ENCODE measurements around the gene KRT73. TPM values are rescaled to one million over a fixed set of nuclear protein-coding genes. Genes with fewer than 3 reads are reported as not detected.

The KRT73 gene
- not detected in 2 replicates for total RNA-seq

GRCh38 chr12:52618216-52618615 lies at the start of gene KRT73:
Gene KRT73 (minus strand): TSS chr12:52618559. CDS start chr12:52618524, 35 bp downstream.

GRCh38 chr12:52651726-52652261 lies 33.4 kb upstream of the KRT73 start, which contains the start of gene KRT2:
Gene KRT2 (minus strand): TSS chr12:52652211. CDS start chr12:52652142, 69 bp downstream.

DNA sequence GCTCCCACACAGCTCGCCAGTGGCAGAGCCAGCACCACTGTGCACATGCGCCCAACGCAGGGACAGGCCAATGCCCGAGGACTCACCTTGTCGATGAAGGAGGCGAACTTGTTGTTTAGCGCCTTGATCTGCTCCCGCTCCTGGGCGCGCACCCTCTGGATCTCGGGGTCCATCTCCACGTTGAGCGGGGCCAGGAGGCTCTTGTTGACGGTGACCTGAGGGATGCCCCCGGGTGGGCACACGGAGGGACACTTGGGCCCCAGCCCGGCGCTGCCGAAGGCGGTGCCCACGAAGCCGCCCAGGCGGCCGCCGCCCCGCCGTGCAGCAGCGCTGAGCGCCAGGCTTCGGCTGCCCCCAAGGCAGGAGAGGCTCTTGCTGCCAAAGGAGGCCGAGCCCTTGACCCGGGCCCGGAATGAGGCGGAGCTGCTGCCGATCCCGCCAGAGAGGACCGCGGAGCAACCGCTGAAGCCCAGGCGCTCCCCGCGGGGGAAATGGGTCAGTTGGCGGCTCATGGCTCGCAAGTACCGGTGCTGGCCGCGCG lies 17.3 kb downstream of the KRT73 start, which contains the start of gene KRT72:
TSS of gene KRT72 (minus strand) at position 523 of the 541 bp plus-strand sequence. CDS start at position 512, 11 bp downstream.

DNA sequence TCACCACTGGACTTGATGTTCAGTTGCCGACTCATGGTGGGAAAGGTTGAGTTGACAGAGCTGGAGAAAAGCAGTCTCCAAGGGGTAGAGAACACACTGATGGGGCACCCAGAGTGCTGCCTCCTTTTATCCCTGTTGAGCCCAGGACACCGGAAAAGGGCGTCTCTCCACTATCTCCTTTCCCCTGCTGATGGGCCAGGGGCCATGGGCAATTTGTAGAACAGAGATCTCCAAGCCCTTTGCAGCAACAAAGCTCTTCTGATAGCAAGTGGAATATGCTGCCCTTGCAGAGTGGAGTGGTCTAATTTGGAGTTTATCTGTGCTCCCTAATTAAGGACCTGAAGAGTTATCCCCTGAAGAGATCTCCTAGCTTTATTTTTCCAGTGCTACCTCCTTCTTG lies 44.6 kb downstream of the KRT73 start, which contains the start of gene KRT74:
TSS of gene KRT74 (minus strand) at position 101 of the 400 bp plus-strand sequence. CDS start at position 35, 66 bp downstream.

Other genes with a start within 250 kb of the KRT73 start
- gene KRT84, start 232.9 kb downstream of the KRT73 start, total RNA-seq = not detected in 2 replicates
- gene KRT82, start 212.2 kb downstream of the KRT73 start, total RNA-seq = not detected in 2 replicates
- gene KRT75, start 184.2 kb downstream of the KRT73 start, total RNA-seq = 0.91 and 1.4 TPM in 2 replicates
- not detected in 2 replicates for gene KRT6B, start 166.4 kb downstream of the KRT73 start, total RNA-seq
- gene KRT6C, start 144.8 kb downstream of the KRT73 start, total RNA-seq = not detected in 2 replicates
- not detected in 2 replicates for gene KRT6A, start 125.3 kb downstream of the KRT73 start, total RNA-seq
- not detected in 2 replicates for gene KRT5, start 98.2 kb downstream of the KRT73 start, total RNA-seq
- gene KRT71, start 65.4 kb downstream of the KRT73 start, total RNA-seq = not detected in 2 replicates
- not detected in 2 replicates for gene KRT74, start 44.7 kb downstream of the KRT73 start, total RNA-seq
- not detected in 2 replicates for gene KRT72, start 17.1 kb downstream of the KRT73 start, total RNA-seq
- gene KRT2, start 33.7 kb upstream of the KRT73 start, total RNA-seq = not detected in 2 replicates
- gene KRT1, start 61.8 kb upstream of the KRT73 start, total RNA-seq = not detected in 2 replicates
- not detected in 2 replicates for gene KRT77, start 85.0 kb upstream of the KRT73 start, total RNA-seq
- gene KRT76, start 158.8 kb upstream of the KRT73 start, total RNA-seq = not detected in 2 replicates
- gene KRT3, start 177.6 kb upstream of the KRT73 start, total RNA-seq = not detected in 2 replicates
- 0.39 and 0.43 TPM in 2 replicates for gene KRT4, start 195.6 kb upstream of the KRT73 start, total RNA-seq
- not detected in 2 replicates for gene KRT79, start 215.8 kb upstream of the KRT73 start, total RNA-seq
- gene KRT78, start 230.4 kb upstream of the KRT73 start, total RNA-seq = not detected in 2 replicates